ENCODE data around the gene EGFLAM. TPM values are rescaled to one million over a fixed set of nuclear protein-coding genes. Genes with fewer than 3 reads are reported as not detected.

The EGFLAM gene
- total RNA-seq, 4 donors from 2014 or later = 3.5 to 6.7 (median 6.3) TPM

GRCh38 chr5:38250763-38251448, 7.5 kb upstream of the EGFLAM start:
- TF ChIP-seq POLR2A (IDR thresholded peaks at IDR 0.05) (no peak), CTCF (IDR thresholded peaks at IDR 0.05) (no peak)
- intact Hi-C loops (cut with DNase I) = no loop called here
- WGBS, 2 donors = 72 to 75% methylated on average over 8 of the region's 8 CpGs
- Histone ChIP-seq H3K36me3 (no peaks in the 10 kb centered on the region), H3K27me3 (no peaks in the 10 kb centered on the region), H3K4me3 (replicated peaks in 1 of 3) (no peak overlapping the region), H3K4me1 (no peaks in the 10 kb centered on the region), H3K27ac (no peak overlapping the region), H3K9me3 (no peaks in the 10 kb centered on the region)
- no peak for DNase-seq

- no peak overlapping the region for H3K4me3 ChIP-seq (replicated peaks in 1 of 3)
- TF ChIP-seq CTCF (IDR thresholded peaks at IDR 0.05) (no peak), POLR2A (IDR thresholded peaks at IDR 0.05) (no peak)
- peaks cover 9% of the 10 kb centered on the region for H3K27me3 ChIP-seq
- intact Hi-C loops (cut with DNase I) = no loop called here
- H3K36me3 ChIP-seq = no peaks in the 10 kb centered on the region
- peaks cover 13 to 15% of the 10 kb centered on the region in 2 donors for H3K4me1 ChIP-seq
- H3K27ac ChIP-seq = no peak overlapping the region
- H3K9me3 ChIP-seq = no peaks in the 10 kb centered on the region
- 92 to 93% methylated on average over 1 of the region's 1 CpG for WGBS, 2 donors
- no peak for DNase-seq
Observed at GRCh38 chr5:38253759-38254158, 4.6 kb upstream of the EGFLAM start.

- no peak for TF ChIP-seq CTCF (IDR thresholded peaks at IDR 0.05)
- no peak for TF ChIP-seq POLR2A (IDR thresholded peaks at IDR 0.05)
- H3K4me3 ChIP-seq (replicated peaks in 1 of 3) = no peak overlapping the region
- H3K27ac ChIP-seq = no peak overlapping the region
- intact Hi-C loops (cut with DNase I) = no loop called here
- H3K9me3 ChIP-seq = no peaks in the 10 kb centered on the region
- peaks cover 13 to 16% of the 10 kb centered on the region in 2 donors for H3K4me1 ChIP-seq
- no peak for DNase-seq
- no peaks in the 10 kb centered on the region for H3K36me3 ChIP-seq
- 3 to 8% methylated on average over 37 to 42 of the region's 42 CpGs for WGBS, 2 donors
- peaks cover 9% of the 10 kb centered on the region for H3K27me3 ChIP-seq
Observed at GRCh38 chr5:38257308-38258041, 884 bp upstream of the EGFLAM start.

- Histone ChIP-seq H3K4me3 (replicated peaks in 1 of 3) (peak overlapping the region in 1 of 3 donors; percentile 32), H3K36me3 (no peaks in the 10 kb centered on the region), H3K27me3 (peaks cover 9% of the 10 kb centered on the region), H3K9me3 (no peaks in the 10 kb centered on the region), H3K27ac (no peak overlapping the region), H3K4me1 (peaks cover 13 to 16% of the 10 kb centered on the region in 2 donors)
- WGBS, 2 donors = 4% methylated on average over 3 to 11 of the region's 13 CpGs
- intact Hi-C loops (cut with DNase I) = no loop called here
- TF ChIP-seq POLR2A (IDR thresholded peaks at IDR 0.05) = no peak
- no peak for DNase-seq
Observed at GRCh38 chr5:38258042-38258318, 379 bp upstream of the EGFLAM start.

GRCh38 chr5:38259062-38259808, 876 bp downstream of the EGFLAM start:
- peak overlapping the region in 2 of 3 donors; percentile 4 to 32 for H3K4me3 ChIP-seq (replicated peaks in 1 of 3)
- peaks cover 13 to 16% of the 10 kb centered on the region in 2 donors for H3K4me1 ChIP-seq
- H3K27me3 ChIP-seq = peaks cover 9% of the 10 kb centered on the region
- TF ChIP-seq CTCF (IDR thresholded peaks at IDR 0.05) (no peak), POLR2A (IDR thresholded peaks at IDR 0.05) (no peak)
- DNase-seq = no peak
- 12 to 13% methylated on average over 13 of the region's 13 CpGs for WGBS, 2 donors
- H3K36me3 ChIP-seq = no peaks in the 10 kb centered on the region
- intact Hi-C loops (cut with DNase I) = no loop called here
- H3K27ac ChIP-seq = no peak overlapping the region
- H3K9me3 ChIP-seq = no peaks in the 10 kb centered on the region
